ENCODE results near the gene PDIA5. TPM values are rescaled to one million over a fixed set of nuclear protein-coding genes. Genes with fewer than 3 reads are reported as not detected.

The PDIA5 gene
- total and polyA plus RNA-seq, 2 of the 4 experiments (the other 2 are of a cell fraction) = 19.4 to 42.0 TPM

GRCh38 chr3:123113889-123114450 is 47.1 kb downstream of the PDIA5 start:
- H3K56ac ChIP-seq (ENCODE audit: extremely low read depth, insufficient read depth, low read length) = no peak overlapping the region
- H2BK120ac ChIP-seq (ENCODE audit: low read depth, low read length) = no peak overlapping the region
- no peak overlapping the region for H3K4me2 ChIP-seq (ENCODE audit: low read depth, low read length)
- no peak overlapping the region for H4K5ac ChIP-seq (ENCODE audit: low read depth, low read length)
- dilution Hi-C loops (cut with HindIII; ENCODE audit: low sequenced_read_pairs, unreplicated experiment) = no loop called here
- no peak overlapping the region for H2AK9ac ChIP-seq (replicated peaks; ENCODE audit: low read depth, low read length, poor library complexity)
- no peak overlapping the region for H3K14ac ChIP-seq (replicated peaks; ENCODE audit: low read depth, low read length)
- H2BK5ac ChIP-seq (ENCODE audit: low read depth, low read length, poor library complexity, severe bottlenecking) = no peak overlapping the region
- in situ Hi-C loops (cut with MboI; ENCODE audit: low sequenced_read_pairs) = no loop called here
- no peak overlapping the region for H4K91ac ChIP-seq (ENCODE audit: insufficient read depth, low read depth, low read length)
- POLR2A ChIA-PET (ENCODE audit: unreplicated experiment) = no interaction called here
- no peak overlapping the region for H2AK5ac ChIP-seq (ENCODE audit: low read depth, low read length)
- H4K20me1 ChIP-seq (ENCODE audit: insufficient read depth, low read length) = no peaks in the 10 kb centered on the region; the same call in 1 of the 2 replicates
- no peak overlapping the region for H4K8ac ChIP-seq (ENCODE audit: low read depth in 2 of 2, low read length in 2 of 2)
- H3K4me3 ChIP-seq (ENCODE audit: insufficient read depth, low read depth, low read length) = no peak overlapping the region
- no peak overlapping the region for H3K9ac ChIP-seq (ENCODE audit: low read depth, low read length)
- no peak overlapping the region for H3K23ac ChIP-seq (ENCODE audit: low read depth, low read length)
- H3K36me3 ChIP-seq (ENCODE audit: control insufficient read depth, insufficient read depth, low read length) = peaks cover 43% of the 10 kb centered on the region
- intact Hi-C loops (cut with micrococcal nuclease) = no loop called here
- TF ChIP-seq USF2 (IDR thresholded peaks at IDR 0.05; ENCODE audit: low read depth, low read length) = no peak
- TF ChIP-seq MAZ (IDR thresholded peaks at IDR 0.05; ENCODE audit: borderline replicate concordance, low read depth, low read length) = no peak
- no peak for TF ChIP-seq MXI1 (IDR thresholded peaks at IDR 0.05; ENCODE audit: borderline replicate concordance, low read depth, low read length)
- TF ChIP-seq POLR2A (IDR thresholded peaks at IDR 0.05; ENCODE audit: low read depth, low read length) = no peak
- TF ChIP-seq, protein P1, sequence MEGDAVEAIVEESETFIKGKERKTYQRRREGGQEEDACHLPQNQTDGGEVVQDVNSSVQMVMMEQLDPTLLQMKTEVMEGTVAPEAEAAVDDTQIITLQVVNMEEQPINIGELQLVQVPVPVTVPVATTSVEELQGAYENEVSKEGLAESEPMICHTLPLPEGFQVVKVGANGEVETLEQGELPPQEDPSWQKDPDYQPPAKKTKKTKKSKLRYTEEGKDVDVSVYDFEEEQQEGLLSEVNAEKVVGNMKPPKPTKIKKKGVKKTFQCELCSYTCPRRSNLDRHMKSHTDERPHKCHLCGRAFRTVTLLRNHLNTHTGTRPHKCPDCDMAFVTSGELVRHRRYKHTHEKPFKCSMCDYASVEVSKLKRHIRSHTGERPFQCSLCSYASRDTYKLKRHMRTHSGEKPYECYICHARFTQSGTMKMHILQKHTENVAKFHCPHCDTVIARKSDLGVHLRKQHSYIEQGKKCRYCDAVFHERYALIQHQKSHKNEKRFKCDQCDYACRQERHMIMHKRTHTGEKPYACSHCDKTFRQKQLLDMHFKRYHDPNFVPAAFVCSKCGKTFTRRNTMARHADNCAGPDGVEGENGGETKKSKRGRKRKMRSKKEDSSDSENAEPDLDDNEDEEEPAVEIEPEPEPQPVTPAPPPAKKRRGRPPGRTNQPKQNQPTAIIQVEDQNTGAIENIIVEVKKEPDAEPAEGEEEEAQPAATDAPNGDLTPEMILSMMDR (conservative IDR thresholded peaks at IDR 0.05; ENCODE audit: low read depth, low read length) = no peak
- TF ChIP-seq BHLHE40 (IDR thresholded peaks at IDR 0.05; ENCODE audit: low read depth, low read length) = no peak
- no peak for TF ChIP-seq RAD21 (IDR thresholded peaks at IDR 0.05; ENCODE audit: low read length)
- TF ChIP-seq MAFK (IDR thresholded peaks at IDR 0.05; ENCODE audit: low read depth, low read length) = no peak
- TF ChIP-seq SMC3 (IDR thresholded peaks at IDR 0.05; ENCODE audit: low read depth, low read length) = no peak
- CTCF ChIA-PET = no interaction called here
- no peaks in the 10 kb centered on the region for H3K9me3 ChIP-seq (ENCODE audit: control insufficient read depth, insufficient read depth, low read length)
- BruUV-seq (replicated peaks) = no TSS peak
- H3K27me3 ChIP-seq (ENCODE audit: control insufficient read depth, insufficient read depth, low read length) = no peaks in the 10 kb centered on the region
- WGBS, 2 experiments (ENCODE audit: extremely low coverage in 2 of 2, insufficient read length in 1 of 2) = 50% methylated on average over 2 of the region's 5 CpGs; no CpG with 5 or more reads in 1 of the 2 experiments
- no peak overlapping the region for H2BK20ac ChIP-seq (ENCODE audit: low read depth, low read length)
- ATAC-seq (ENCODE audit: low read depth) (no peak), DNase-seq (no peak)
- H3K79me1 ChIP-seq (ENCODE audit: low read depth in 1 of 2, low read length in 2 of 2) = 0 out of 4 replicates have a peak, but pooled peaks cover 0 to 3% of the 10 kb centered on the region in 2 experiments
- H3K9me1 ChIP-seq (ENCODE audit: insufficient read depth, low read length) = no peaks in the 10 kb centered on the region; the same call in 1 of the 2 replicates
- H2AFZ ChIP-seq (replicated peaks; ENCODE audit: low read length, poor library complexity) = no peak overlapping the region
- H3K4ac ChIP-seq (ENCODE audit: low read depth, low read length) = no peak overlapping the region
- no peak overlapping the region for H2BK15ac ChIP-seq (ENCODE audit: low read depth, low read length)
- no peak overlapping the region for H3K27ac ChIP-seq (ENCODE audit: insufficient read depth, low read length)
- no peak overlapping the region for H3K18ac ChIP-seq (ENCODE audit: low read depth, low read length)
- no peaks in the 10 kb centered on the region for H3K4me1 ChIP-seq (ENCODE audit: control insufficient read depth, insufficient read depth, low read length)
